ENCODE measurements around the gene RAB44.

- no peak for TF ChIP-seq EZH2 (IDR thresholded peaks at IDR 0.05; ENCODE audit: borderline replicate concordance, low read depth, low read length)
- TF ChIP-seq JUND (IDR thresholded peaks at IDR 0.05; ENCODE audit: borderline replicate concordance, low read depth, low read length) = no peak
- no peak for TF ChIP-seq JUND (tag; IDR thresholded peaks at IDR 0.05; ENCODE audit: borderline replicate concordance, low read depth, low read length)
- TF ChIP-seq ZNF224 (CRISPR knock-in tag; IDR thresholded peaks at IDR 0.05) = no peak
- TF ChIP-seq DNMT1 (IDR thresholded peaks at IDR 0.05) = no peak
- TF ChIP-seq, protein P1, sequence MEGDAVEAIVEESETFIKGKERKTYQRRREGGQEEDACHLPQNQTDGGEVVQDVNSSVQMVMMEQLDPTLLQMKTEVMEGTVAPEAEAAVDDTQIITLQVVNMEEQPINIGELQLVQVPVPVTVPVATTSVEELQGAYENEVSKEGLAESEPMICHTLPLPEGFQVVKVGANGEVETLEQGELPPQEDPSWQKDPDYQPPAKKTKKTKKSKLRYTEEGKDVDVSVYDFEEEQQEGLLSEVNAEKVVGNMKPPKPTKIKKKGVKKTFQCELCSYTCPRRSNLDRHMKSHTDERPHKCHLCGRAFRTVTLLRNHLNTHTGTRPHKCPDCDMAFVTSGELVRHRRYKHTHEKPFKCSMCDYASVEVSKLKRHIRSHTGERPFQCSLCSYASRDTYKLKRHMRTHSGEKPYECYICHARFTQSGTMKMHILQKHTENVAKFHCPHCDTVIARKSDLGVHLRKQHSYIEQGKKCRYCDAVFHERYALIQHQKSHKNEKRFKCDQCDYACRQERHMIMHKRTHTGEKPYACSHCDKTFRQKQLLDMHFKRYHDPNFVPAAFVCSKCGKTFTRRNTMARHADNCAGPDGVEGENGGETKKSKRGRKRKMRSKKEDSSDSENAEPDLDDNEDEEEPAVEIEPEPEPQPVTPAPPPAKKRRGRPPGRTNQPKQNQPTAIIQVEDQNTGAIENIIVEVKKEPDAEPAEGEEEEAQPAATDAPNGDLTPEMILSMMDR (IDR thresholded peaks at IDR 0.05 in 2 of 3, conservative IDR thresholded peaks at IDR 0.05 in 1 of 3; ENCODE audit: insufficient read depth in 2 of 3, low read depth in 1 of 3, low read length in 3 of 3) = no peak
- TF ChIP-seq POLR2A (conservative IDR thresholded peaks at IDR 0.05) = no peak
- no peak for TF ChIP-seq TEAD1 (CRISPR knock-in tag; IDR thresholded peaks at IDR 0.05)
- TF ChIP-seq HINFP (tag; conservative IDR thresholded peaks at IDR 0.05; ENCODE audit: low read depth) = no peak
- no peak for TF ChIP-seq TBP (optimal IDR thresholded peaks at IDR 0.05; ENCODE audit: low read depth, low read length)
- TF ChIP-seq SPI1 (IDR thresholded peaks at IDR 0.05; ENCODE audit: borderline replicate concordance, low read depth, low read length) = no peak
Observed at GRCh38 chr6:36735110-36736071, 37.8 kb downstream of the RAB44 start.

Data from K562 (cell line).